ENCODE measurements around the gene RPL9.

DNA sequence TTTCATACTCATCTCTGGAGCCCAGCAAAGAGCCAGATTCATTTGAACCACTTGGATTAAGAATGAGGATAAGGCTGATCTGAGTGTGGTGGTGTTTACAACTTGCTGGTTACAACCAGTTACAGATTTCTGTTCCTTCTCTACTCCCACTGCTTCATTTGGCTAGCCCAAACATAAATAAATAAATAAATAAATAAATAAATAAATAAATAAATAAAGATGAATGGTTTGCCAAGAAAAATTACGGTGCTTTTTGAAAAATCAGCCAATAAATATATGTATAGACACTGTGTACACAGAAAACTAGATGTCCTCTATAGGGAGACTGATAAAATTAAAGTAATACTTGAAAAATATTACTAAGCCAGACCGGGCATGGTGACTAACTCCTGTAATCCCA is 17.1 kb downstream of the RPL9 start:
- no peak for TF ChIP-seq POLR2A (IDR thresholded peaks at IDR 0.05)
- TF ChIP-seq, protein P1, sequence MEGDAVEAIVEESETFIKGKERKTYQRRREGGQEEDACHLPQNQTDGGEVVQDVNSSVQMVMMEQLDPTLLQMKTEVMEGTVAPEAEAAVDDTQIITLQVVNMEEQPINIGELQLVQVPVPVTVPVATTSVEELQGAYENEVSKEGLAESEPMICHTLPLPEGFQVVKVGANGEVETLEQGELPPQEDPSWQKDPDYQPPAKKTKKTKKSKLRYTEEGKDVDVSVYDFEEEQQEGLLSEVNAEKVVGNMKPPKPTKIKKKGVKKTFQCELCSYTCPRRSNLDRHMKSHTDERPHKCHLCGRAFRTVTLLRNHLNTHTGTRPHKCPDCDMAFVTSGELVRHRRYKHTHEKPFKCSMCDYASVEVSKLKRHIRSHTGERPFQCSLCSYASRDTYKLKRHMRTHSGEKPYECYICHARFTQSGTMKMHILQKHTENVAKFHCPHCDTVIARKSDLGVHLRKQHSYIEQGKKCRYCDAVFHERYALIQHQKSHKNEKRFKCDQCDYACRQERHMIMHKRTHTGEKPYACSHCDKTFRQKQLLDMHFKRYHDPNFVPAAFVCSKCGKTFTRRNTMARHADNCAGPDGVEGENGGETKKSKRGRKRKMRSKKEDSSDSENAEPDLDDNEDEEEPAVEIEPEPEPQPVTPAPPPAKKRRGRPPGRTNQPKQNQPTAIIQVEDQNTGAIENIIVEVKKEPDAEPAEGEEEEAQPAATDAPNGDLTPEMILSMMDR (IDR thresholded peaks at IDR 0.05), result no peak

All from uterus (tissue), 2 donors.